HCT116 (cell line): ENCODE data around the gene GJA10. TPM values are rescaled to one million over a fixed set of nuclear protein-coding genes. Genes with fewer than 3 reads are reported as not detected.
"Not testable (repeated sequence)": the region's sequence is repeated elsewhere in the genome, so short reads cannot be mapped to it uniquely, and the experiment has no call there.

Source experiments
- ATAC-seq: fragments of 200-7000 bp; cut with Tn5 transposase; 2 replicates; pipeline ENCODE4 v1.9.1; 2020; ENCODE audit warnings: mild to moderate bottlenecking, moderate library complexity
- BruUV-seq: library from RNA; stranded (reverse); fragments of 400-500 nt; replicated peaks from 2 replicates; lab custom pipeline; 2021; lab: Mats Ljungman, UMichigan
- CTCF ChIA-PET: fragments of 300-600 bp; sonication (Branson Sonifier 250); formaldehyde crosslinking; loops from one replicate; lab custom pipeline; 2021; ENCODE audit warnings: antibody characterized with exemption; lab: Charles Lee
- POLR2A ChIA-PET: fragments of 300-600, 350-600 bp; sonication (Branson Sonifier 250); formaldehyde crosslinking; loops from one replicate; lab custom pipeline; 2021; ENCODE audit warnings: antibody characterized with exemption; lab: Charles Lee
- RAD21 ChIA-PET, 2 experiments: fragments of 300-600 bp; sonication (Branson Sonifier 250); formaldehyde crosslinking; loops; one replicate each; lab custom pipeline; 2023; ENCODE audit warnings: low total read pairs in 2 of 2; ENCODE audit not compliant: uncharacterized antibody in 2 of 2, unreplicated experiment in 2 of 2, low non-redundant PET in 1 of 2; lab: Charles Lee
- DNase-seq: peaks from one replicate; pipeline ENCODE4 v3.0.0-alpha.2; 2010; ENCODE audit warnings: low read depth, low spot score
- H2AFZ ChIP-seq: fragments of 200-600 bp; shearing (Covaris generic), sonication (generic); 2 replicates; pipeline ENCODE4 v1.6.1; 2017; ENCODE audit warnings: low read depth, mixed run types, mixed read lengths, antibody characterized with exemption, low read length; ENCODE audit not compliant: poor library complexity, severe bottlenecking
- H3K27ac ChIP-seq: 2 replicates; pipeline ENCODE4 v1.5.1; 2012; ENCODE audit warnings: low read depth, low read length
- H3K27me3 ChIP-seq: fragments of 200-600 bp; sonication (generic); 2 replicates; pipeline ENCODE4 v1.6.1; 2016; ENCODE audit warnings: mixed run types, low read length, mixed read lengths; ENCODE audit not compliant: insufficient read depth
- H3K36me3 ChIP-seq, 2 experiments: fragments of 200-500 bp in 1 of 2; fragments of 200-600 bp in 1 of 2; sonication (Bioruptor generic) in 1 of 2; sonication (generic) in 1 of 2; 2 replicates each; pipeline versions ENCODE4 v1.5.1 to v1.6.1; 2014 to 2016; ENCODE audit warnings: low read length in 2 of 2, inconsistent platforms in 1 of 2, mixed read lengths in 1 of 2, mixed run types in 1 of 2; ENCODE audit not compliant: insufficient read depth in 2 of 2, control insufficient read depth in 1 of 2
- H3K4me1 ChIP-seq, 2 experiments: fragments of 200-600 bp in 1 of 2; sonication (generic) in 1 of 2; 2 replicates each; pipeline versions ENCODE4 v1.5.1 to v1.6.1; 2012 to 2017; ENCODE audit warnings: low read length in 2 of 2, inconsistent platforms in 1 of 2, mild to moderate bottlenecking in 1 of 2, mixed read lengths in 1 of 2, mixed run types in 1 of 2, moderate library complexity in 1 of 2; ENCODE audit not compliant: insufficient read depth in 2 of 2, control insufficient read depth in 1 of 2
- H3K4me2 ChIP-seq: fragments of 200-600 bp; sonication (generic); 2 replicates; pipeline ENCODE4 v1.6.1; 2017; ENCODE audit warnings: mixed run types, low read length, mixed read lengths
- H3K4me3 ChIP-seq, 2 experiments: fragments of 200-600 bp in 1 of 2; sonication (generic) in 1 of 2; replicated peaks in 1 of 2; 2 replicates each; pipeline ENCODE4 v1.5.1; 2011 to 2016; ENCODE audit warnings: low read length in 2 of 2, control low read depth in 1 of 2, low read depth in 1 of 2, mild to moderate bottlenecking in 1 of 2, mixed read lengths in 1 of 2, mixed run types in 1 of 2
- H3K79me2 ChIP-seq: fragments of 200-600 bp; sonication (generic); 2 replicates; pipeline ENCODE4 v1.6.1; 2017; ENCODE audit warnings: mild to moderate bottlenecking, mixed run types, low read length, moderate library complexity, mixed read lengths; ENCODE audit not compliant: insufficient read depth
- H3K9ac ChIP-seq: fragments of 200-600 bp; sonication (generic); 2 replicates; pipeline ENCODE4 v1.6.1; 2016; ENCODE audit warnings: low read length, mixed read lengths
- H3K9me2 ChIP-seq: fragments of 200-600 bp; sonication (generic), shearing (Covaris generic); 2 replicates; pipeline ENCODE4 v1.6.1; 2017; ENCODE audit warnings: mixed run types, mild to moderate bottlenecking, moderate library complexity; ENCODE audit not compliant: insufficient read depth
- H3K9me3 ChIP-seq, 2 experiments: fragments of 200-500 bp in 1 of 2; fragments of 200-600 bp in 1 of 2; sonication (Bioruptor generic) in 1 of 2; sonication (generic) in 1 of 2; 2 replicates each; pipeline ENCODE4 v1.6.1; 2014 to 2017; ENCODE audit warnings: low read length in 2 of 2, mixed read lengths in 2 of 2, inconsistent platforms in 1 of 2, low read depth in 1 of 2, mild to moderate bottlenecking in 1 of 2, mixed run types in 1 of 2, moderate library complexity in 1 of 2; ENCODE audit not compliant: control insufficient read depth in 1 of 2, insufficient read depth in 1 of 2
- H4K20me1 ChIP-seq: fragments of 200-600 bp; sonication (generic), shearing (Covaris generic); 2 replicates; pipeline ENCODE4 v1.6.1; 2017; ENCODE audit warnings: mixed run types, mild to moderate bottlenecking, moderate library complexity; ENCODE audit not compliant: insufficient read depth
- ATF3 ChIP-seq: IDR thresholded peaks from 2 replicates; pipeline ENCODE4 v1.6.1; 2012
- FOSL1 ChIP-seq: IDR thresholded peaks from 2 replicates; pipeline ENCODE4 v1.6.1; 2012; ENCODE audit warnings: low read depth
- JUND ChIP-seq: IDR thresholded peaks from 2 replicates; pipeline ENCODE4 v1.6.1; 2012
- MAX ChIP-seq: IDR thresholded peaks from 2 replicates; pipeline ENCODE4 v1.6.1; 2012
- RAD21 ChIP-seq: IDR thresholded peaks from 2 replicates; pipeline ENCODE4 v1.6.1; 2012; ENCODE audit warnings: low read depth, mild to moderate bottlenecking
- SIN3A ChIP-seq: IDR thresholded peaks from 2 replicates; pipeline ENCODE4 v1.6.1; 2012; ENCODE audit warnings: low read depth
- SRF ChIP-seq: IDR thresholded peaks from 2 replicates; pipeline ENCODE4 v1.6.1; 2012; ENCODE audit warnings: low read depth
- TCF7L2 ChIP-seq: IDR thresholded peaks from 2 replicates; pipeline ENCODE4 v1.7.0; 2011; ENCODE audit warnings: borderline replicate concordance, inconsistent platforms; ENCODE audit not compliant: insufficient read depth, insufficient read length; ENCODE audit errors: extremely low read depth
- YY1 ChIP-seq: IDR thresholded peaks from 2 replicates; pipeline ENCODE4 v1.6.1; 2011; ENCODE audit warnings: low read length, low read depth, moderate library complexity, mild to moderate bottlenecking; ENCODE audit not compliant: insufficient replicate concordance; ENCODE audit errors: extremely low read depth
- ZFX ChIP-seq: fragments of 450-650 bp; IDR thresholded peaks from 2 replicates; pipeline ENCODE4 v1.6.1; 2017
- ZNF274 ChIP-seq: fragments of 200-500 bp; sonication (Bioruptor generic); IDR thresholded peaks from 2 replicates; pipeline ENCODE4 v1.6.1; 2014; ENCODE audit warnings: mild to moderate bottlenecking, low read depth, low read length, inconsistent platforms
- intact Hi-C: fragments of 100-400 bp; cut with micrococcal nuclease; formaldehyde crosslinking; loops from 2 replicates; pipeline ENCODE4 v1.10.0; 2022
- total RNA-seq: library from RNA; stranded (reverse); gene quantifications from one replicate; pipeline ENCODE4 v1.2.1, GENCODE V29; 2021; ENCODE audit not compliant: unreplicated experiment

The GJA10 gene
- total RNA-seq, 1 experiment from 2014 or later = not detected

- ChIA-PET POLR2A (no interaction called here), RAD21 (no interaction called here), CTCF (no interaction called here)
- Histone ChIP-seq H3K9me3 (no peaks in the 10 kb centered on the region), H3K79me2 (no peaks in the 10 kb centered on the region), H3K36me3 (no peaks in the 10 kb centered on the region), H3K9me2 (no peaks in the 10 kb centered on the region), H3K4me2 (no peak overlapping the region), H3K27me3 (no peaks in the 10 kb centered on the region), H3K4me3 (no peak overlapping the region), H3K27ac (no peak overlapping the region), H3K4me1 (no peaks in the 10 kb centered on the region), H3K9ac (no peak overlapping the region), H2AFZ (no peak overlapping the region)
- intact Hi-C loops = no loop called here
- no peak for DNase-seq
- TF ChIP-seq ZNF274 (no peak), FOSL1 (no peak), TCF7L2 (no peak), SIN3A (no peak), YY1 (no peak), RAD21 (no peak), ATF3 (no peak), ZFX (no peak), SRF (no peak), JUND (no peak), MAX (no peak)
- TF ChIP-seq, all 23 proteins: peak for 0
- no peaks in the 10 kb centered on the region for H4K20me1 ChIP-seq
- BruUV-seq = no TSS peak
- ATAC-seq = no peak
These were observed 5.4 kb upstream of the GJA10 start for GRCh38 chr6:89888871-89889270.

GRCh38 chr6:89890845-89891528, 3.3 kb upstream of the GJA10 start:
- H3K27me3 ChIP-seq, H3K4me2 ChIP-seq, CTCF ChIA-PET, H2AFZ ChIP-seq, intact Hi-C loops, BruUV-seq, H3K9ac ChIP-seq, DNase-seq, H3K36me3 ChIP-seq, RAD21 ChIA-PET, H3K9me2 ChIP-seq, H3K79me2 ChIP-seq, H3K9me3 ChIP-seq, H3K27ac ChIP-seq, H4K20me1 ChIP-seq, H3K4me3 ChIP-seq, POLR2A ChIA-PET, ATAC-seq, H3K4me1 ChIP-seq: not testable (repeated sequence)
